GM21723 (cell line): Measurements from ENCODE around the gene INKA2.
"Not testable (repeated sequence)": the region's sequence is repeated elsewhere in the genome, so short reads cannot be mapped to it uniquely, and the experiment has no call there.

ENCODE experiments used
- ATAC-seq: cut with Tn5 transposase; IDR thresholded peaks from one replicate; pipeline ENCODE4 v1.9.1; 2021; ENCODE audit warnings: mild to moderate bottlenecking, moderate library complexity; ENCODE audit not compliant: unreplicated experiment

The INKA2 gene

GRCh38 chr1:111751906-111752575 lies 12.8 kb upstream of the INKA2 start:
- ATAC-seq, result no peak

GRCh38 chr1:111750856-111751255 lies 11.7 kb upstream of the INKA2 start:
- no peak for ATAC-seq

DNA sequence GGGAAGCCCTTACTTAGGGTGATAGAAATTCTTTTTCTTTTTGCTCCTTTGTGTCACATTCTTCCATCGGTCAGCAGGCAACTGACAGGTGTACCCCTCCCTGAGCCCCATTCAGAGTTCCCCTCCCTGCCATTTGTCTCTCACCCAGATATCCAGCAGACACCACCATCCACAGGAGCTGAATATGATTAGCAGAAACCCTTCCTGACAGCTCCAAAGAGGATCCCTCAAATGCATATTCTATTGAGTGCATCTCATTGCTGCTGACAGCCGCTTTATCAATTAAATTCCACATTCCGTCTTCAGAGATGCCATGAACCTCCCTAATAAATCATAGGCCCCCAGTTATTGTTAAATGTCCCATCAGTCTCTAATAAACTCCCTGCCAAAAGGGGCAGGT lies 10.4 kb upstream of the INKA2 start:
- ATAC-seq, result no peak

DNA sequence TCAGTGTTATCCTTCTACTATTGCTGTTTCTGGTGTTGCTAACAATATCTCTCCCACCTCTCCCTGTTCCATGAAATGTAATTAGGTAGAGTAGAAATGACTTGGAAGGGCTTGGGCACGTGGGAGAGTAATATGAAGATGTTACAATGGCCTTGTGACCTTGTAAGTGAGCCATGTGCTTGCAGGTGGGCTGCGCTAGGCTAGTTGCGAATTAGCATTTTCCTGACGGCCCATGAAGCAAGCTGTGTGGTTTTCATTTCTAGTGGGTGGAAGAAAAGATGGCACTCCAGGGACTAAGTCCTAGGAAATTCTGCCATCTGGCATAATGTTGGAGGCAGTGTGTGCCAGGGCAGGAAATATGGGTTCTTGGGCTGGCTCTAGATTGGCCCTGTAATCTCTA lies 8.8 kb upstream of the INKA2 start:
- no peak for ATAC-seq

DNA sequence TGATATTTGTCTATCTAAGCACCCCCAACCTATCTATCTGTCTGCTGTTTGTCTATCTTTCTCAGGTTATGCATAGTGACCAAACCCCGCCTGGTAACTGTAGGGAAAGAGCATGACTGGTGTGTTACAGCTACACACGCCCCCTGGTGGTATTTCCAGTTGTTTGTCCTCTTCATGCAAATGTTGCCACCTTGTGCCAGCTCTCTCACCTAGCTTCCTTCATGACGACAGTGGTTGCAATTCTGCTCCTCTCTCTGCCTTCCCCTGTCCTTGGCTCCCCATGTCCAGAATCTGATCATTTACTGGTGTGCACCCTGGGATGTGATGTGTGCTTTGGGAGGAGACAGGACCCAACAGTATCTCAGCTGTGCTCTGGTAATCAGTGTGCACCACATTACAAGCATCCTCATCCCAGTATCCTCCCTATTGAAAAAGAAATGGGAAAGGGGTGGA lies 8.1 kb upstream of the INKA2 start:
- ATAC-seq, result peak; percentile 51

GRCh38 chr1:111746614-111746999 lies 7.4 kb upstream of the INKA2 start:
- no peak for ATAC-seq

DNA sequence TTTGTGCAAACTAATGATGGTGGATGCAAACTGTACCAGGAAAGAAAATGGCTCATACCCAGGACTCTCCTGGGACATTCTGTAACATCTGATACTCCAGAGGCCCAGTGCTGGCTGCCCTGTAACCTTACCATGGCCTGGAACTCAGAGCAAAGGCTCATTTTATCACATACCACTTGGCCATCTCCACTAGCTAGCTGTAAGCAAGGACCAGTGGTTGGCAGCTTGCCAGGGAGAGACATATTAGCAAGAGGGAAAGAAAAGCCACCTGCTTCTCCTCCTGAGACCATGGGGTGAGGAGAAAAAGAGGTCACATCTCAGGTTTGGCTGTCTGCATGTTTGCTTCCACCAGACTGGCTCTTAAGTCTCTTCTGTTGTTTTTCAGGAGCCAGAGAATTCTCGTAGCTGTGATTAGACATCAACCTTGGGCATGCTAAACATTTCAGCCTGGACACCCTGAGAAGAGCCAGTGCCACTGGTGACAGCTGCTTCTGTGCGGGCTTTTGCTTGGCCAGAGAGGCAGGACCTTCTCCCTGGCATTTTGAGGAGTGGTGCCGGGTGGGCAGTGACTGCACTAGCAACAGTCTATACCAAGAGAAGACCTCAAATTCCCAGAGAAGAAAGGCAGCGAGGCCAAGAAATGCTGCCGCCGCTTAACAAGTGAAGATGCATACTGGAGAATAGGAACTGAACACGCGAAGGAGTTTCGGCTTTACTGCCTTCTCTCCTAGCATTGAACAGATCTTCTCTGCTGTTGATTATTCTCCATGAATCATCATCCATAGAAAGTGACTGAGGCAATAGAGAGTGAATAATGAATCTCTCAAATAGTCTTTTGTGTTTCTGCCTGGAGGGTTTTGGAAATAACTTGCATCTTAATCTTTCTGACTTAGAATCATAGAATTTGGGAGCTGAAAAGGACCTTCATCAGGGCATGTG lies 6.7 kb upstream of the INKA2 start:
- ATAC-seq, result no peak

DNA sequence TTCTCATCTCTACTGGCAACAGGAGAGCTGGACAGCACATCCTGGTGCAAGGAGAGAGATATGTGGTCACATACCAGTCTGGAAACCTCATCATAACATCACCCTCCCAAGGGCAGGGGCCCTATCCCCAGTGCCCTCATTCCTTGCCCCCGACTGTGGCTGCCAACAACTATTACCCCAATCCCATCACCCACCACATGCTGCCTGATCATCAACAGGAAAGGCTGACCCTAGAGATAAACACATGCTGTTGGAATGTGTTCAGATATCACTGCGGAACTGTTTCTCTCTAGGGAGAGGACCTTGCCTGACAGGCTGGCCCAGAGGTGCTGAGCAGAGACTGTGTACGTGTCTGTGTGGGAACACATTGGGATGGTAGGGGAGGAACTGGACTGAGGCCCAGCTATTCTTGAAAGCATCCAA lies 4.5 kb upstream of the INKA2 start:
- ATAC-seq, result no peak

DNA sequence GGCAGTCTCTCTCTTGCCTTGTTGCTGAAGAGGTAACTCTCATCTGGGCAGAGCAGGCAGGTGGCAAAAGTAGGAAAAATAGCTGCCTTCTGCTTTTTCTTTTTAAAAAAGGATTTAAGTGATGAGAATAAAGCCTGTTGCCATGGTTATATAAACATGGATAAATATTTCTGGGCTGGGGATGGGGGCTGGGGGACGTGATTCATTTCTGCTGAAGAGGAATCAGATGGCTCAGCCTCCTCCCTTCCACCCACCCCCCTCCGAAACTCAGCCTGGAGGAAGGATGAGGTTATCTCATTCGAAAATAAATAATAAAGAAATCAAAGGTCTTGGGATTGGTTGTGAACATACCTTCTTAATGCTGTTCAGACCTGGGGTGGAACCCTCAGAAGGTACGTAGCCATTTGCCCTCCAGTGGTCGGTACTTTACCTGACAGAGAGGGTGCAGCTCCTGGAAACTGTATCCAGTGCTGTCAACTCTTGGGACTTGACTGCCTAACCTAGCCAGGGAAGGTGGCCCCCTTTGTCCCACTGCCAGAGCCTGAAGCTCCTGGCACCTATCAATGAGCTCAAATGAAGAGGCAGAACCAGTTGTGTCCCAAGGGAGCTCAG lies 3.8 kb upstream of the INKA2 start:
- ATAC-seq, result no peak

DNA sequence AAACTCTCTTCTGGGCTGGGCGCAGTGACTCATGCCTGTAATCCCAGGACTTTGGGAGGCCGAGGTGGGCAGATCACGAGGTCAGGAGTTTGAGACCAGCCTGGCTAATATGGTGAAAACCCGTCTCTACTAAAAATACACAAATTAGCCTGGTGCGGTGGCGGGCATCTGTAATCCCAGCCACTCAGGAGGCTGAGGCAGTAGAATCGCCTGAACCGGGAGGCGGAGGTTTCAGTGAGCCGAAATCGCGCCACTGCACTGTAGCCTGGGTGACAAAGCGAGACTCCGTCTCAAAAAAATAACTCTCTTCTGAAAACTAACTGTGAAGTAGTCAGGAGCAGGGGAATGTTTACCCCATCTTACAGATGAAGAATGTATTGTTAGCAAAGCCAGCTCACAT lies 3.1 kb upstream of the INKA2 start:
- ATAC-seq, result not testable (repeated sequence)

GRCh38 chr1:111739925-111740765 lies 950 bp upstream of the INKA2 start:
- no peak for ATAC-seq

- peak; percentile 57 for ATAC-seq
Observed at GRCh38 chr1:111738436-111739193, 580 bp downstream of the INKA2 start.

DNA sequence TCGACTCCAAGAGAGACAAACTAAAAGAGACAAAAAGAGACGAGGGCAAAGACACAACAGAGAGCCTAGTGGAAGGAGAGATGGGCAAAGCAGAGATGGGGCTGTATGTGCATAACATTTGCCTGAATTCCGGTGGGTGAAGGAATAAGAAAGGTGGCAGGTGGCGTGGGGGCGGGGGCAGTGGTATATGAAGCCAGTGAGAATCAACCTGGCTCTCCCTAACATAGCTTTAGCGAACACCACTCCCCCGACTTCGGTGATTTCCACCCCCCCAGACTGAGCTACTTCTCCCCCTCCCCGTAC lies 1.1 kb downstream of the INKA2 start:
- peak; percentile 2 for ATAC-seq

DNA sequence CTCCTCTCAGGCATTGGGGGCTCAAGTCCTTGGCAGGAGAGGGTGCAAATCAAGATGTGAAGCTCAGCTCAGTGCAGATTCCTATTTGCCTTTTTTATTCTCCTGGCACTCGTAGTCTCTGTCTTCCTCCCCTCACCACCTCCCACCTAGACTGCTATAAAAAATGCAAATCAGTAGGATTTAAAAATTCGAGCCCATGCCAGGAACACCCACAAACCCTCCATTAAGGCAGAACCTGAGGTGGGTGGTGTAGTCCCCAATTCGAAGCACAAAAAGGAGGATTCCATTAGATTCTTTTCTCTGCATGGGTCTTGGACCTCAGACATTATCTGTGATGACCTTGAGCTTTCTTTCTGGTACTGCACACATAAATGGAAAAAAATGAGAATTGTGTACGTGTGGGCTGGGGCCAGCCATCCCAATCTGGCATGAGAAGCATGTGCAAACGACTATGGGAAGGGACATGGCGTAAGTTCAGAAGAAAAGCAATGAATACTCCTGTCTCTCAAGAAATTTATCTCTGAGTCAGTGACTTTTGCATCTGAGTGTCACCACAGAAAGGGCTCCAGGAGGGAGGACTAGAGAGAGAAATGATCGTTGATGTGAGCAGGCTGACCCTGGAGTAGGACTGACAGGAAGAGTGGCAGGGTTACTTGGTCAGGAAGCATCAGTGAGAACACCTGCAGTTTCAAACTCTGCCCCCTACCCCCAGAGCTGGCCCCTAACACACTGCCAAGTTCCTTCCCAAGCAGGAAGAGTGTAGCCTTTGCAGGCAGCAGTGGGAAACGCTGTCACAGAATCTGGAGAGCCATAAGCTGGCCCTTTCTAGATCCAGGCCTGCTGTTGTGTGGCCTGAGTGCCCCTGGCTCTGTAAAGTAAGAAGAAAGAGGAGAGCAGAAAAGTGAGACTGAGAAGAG lies 1.7 kb downstream of the INKA2 start:
- ATAC-seq, result no peak

DNA sequence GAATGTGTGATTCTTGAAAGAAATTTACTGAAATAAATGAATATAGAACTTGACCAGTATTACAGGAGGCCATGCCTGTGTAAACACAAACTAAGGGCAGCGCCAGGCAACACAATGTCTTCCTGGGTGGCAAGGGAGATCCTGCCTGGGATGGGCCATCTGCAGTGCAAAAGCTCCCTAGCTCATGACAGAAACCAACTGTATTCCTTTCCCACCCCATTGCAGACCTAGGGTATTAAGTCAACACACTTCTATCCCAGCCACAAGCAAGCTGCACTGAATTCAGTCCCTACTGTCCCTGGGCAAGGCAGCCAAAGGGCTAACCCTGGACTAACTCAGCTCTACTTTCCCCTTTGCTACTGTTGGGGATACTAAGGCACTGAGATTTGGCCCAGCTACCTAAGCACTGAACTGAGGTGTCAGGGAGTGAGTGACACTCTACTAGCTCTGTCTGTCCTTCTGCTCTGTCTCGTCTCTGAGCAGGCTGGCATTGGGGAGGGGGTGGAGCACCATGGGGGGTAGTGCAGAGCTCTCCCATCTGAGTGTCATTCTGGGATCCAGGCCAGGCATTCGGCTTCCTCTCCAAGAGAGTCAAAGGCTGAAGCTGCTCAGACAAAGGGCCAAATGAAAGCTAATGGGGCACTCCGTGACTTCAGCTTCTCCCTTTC lies 2.5 kb downstream of the INKA2 start:
- ATAC-seq, result no peak

DNA sequence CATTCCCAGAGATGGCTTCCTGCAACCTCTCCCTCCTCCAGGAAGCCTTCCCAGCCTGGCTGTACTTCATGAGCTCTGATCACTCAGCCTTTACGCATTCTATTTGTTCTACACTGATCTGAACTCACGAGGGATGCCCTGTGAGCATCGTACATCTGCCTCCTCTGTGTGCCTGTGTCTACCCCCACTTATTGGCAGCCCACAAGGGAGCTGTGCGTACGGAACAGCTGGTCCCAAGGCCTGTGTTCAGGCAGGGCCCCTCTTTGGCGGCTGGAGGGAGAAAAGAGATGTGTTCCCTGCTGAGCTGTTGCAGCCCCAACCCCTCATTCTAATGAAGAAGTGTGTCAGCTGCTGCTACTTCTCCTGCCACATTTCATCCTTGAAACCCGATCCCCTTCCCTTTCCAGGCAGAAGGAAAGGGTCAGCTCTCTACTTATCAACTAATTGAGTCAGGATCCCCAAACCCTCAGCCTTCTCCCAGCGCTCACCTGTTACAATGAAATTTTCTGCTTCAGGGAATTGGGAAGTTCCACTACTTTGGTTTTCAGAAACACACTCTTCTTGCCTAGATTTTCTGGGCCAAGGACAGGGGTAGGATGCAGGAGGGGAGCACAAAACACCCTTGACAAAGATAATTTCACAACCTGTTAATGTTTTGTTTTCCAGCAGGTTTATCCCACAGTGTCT lies 3.2 kb downstream of the INKA2 start:
- no peak for ATAC-seq

- ATAC-seq, result no peak
Observed at GRCh38 chr1:111735321-111735720, 3.9 kb downstream of the INKA2 start.

GRCh38 chr1:111734856-111735255 lies 4.3 kb downstream of the INKA2 start:
- no peak for ATAC-seq
